KMS-11 (cell line): Measurements from ENCODE around the gene COX7C.

Experiments
- H2AFZ ChIP-seq: fragments of 200-600 bp; sonication (generic); 2 replicates; pipeline ENCODE4 v1.6.1; 2016; ENCODE audit warnings: antibody characterized with exemption, mixed run types, low read depth
- H3K27ac ChIP-seq: fragments of 200-600 bp; sonication (generic); 2 replicates; pipeline ENCODE4 v1.6.1; 2016; ENCODE audit warnings: mild to moderate bottlenecking, mixed run types
- H3K27me3 ChIP-seq: fragments of 200-600 bp; sonication (generic); 2 replicates; pipeline ENCODE4 v1.6.1; 2017; ENCODE audit warnings: mild to moderate bottlenecking, low read depth, mixed run types, moderate library complexity; ENCODE audit not compliant: insufficient read depth
- H3K36me3 ChIP-seq: fragments of 200-600 bp; sonication (generic); 2 replicates; pipeline ENCODE4 v1.6.1; 2017; ENCODE audit warnings: mild to moderate bottlenecking, mixed run types; ENCODE audit not compliant: insufficient read depth
- H3K4me1 ChIP-seq: fragments of 200-600 bp; sonication (generic); 2 replicates; pipeline ENCODE4 v1.6.1; 2016; ENCODE audit warnings: mild to moderate bottlenecking, low read depth, mixed run types; ENCODE audit not compliant: poor library complexity, severe bottlenecking
- H3K4me2 ChIP-seq: fragments of 200-600 bp; sonication (generic); 2 replicates; pipeline ENCODE4 v1.7.0; 2016; ENCODE audit warnings: mild to moderate bottlenecking, mixed run types
- H3K4me3 ChIP-seq: fragments of 200-600 bp; sonication (generic); IDR thresholded peaks from 2 replicates; pipeline ENCODE4 v1.6.1; 2017; ENCODE audit warnings: low read depth, low read length, mixed read lengths; ENCODE audit not compliant: insufficient read depth
- H3K79me2 ChIP-seq: fragments of 200-600 bp; sonication (generic); 2 replicates; pipeline ENCODE4 v1.6.1; 2016; ENCODE audit warnings: low read depth, mixed run types; ENCODE audit not compliant: insufficient read depth
- H3K9ac ChIP-seq: fragments of 200-600 bp; sonication (generic); 2 replicates; pipeline ENCODE4 v1.6.1; 2016; ENCODE audit warnings: mild to moderate bottlenecking, mixed run types
- H4K20me1 ChIP-seq: fragments of 200-600 bp; sonication (generic); 2 replicates; pipeline ENCODE4 v1.6.1; 2016; ENCODE audit warnings: mild to moderate bottlenecking, mixed run types; ENCODE audit not compliant: insufficient read depth
- CTCF ChIP-seq: fragments of 200-600 bp; sonication (generic); conservative IDR thresholded peaks from 2 replicates; pipeline ENCODE4 v1.6.1; 2017; ENCODE audit warnings: low read depth, mild to moderate bottlenecking, antibody characterized with exemption, low read length, moderate library complexity, mixed read lengths

Gene COX7C

GRCh38 chr5:86572825-86573517 lies 44.8 kb upstream of the COX7C start:
- Histone ChIP-seq H3K4me3 (no peak overlapping the region), H2AFZ (no peak overlapping the region), H4K20me1 (no peaks in the 10 kb centered on the region), H3K36me3 (no peaks in the 10 kb centered on the region), H3K4me2 (no peak overlapping the region), H3K9ac (no peak overlapping the region), H3K4me1 (no peaks in the 10 kb centered on the region), H3K79me2 (no peaks in the 10 kb centered on the region), H3K27ac (no peak overlapping the region), H3K27me3 (no peaks in the 10 kb centered on the region)
- no peak for TF ChIP-seq CTCF

- no peak overlapping the region for H2AFZ ChIP-seq
- H3K4me3 ChIP-seq, result no peak overlapping the region
- no peaks in the 10 kb centered on the region for H3K36me3 ChIP-seq
- H3K27me3 ChIP-seq, result no peaks in the 10 kb centered on the region
- no peaks in the 10 kb centered on the region for H4K20me1 ChIP-seq
- no peak overlapping the region for H3K9ac ChIP-seq
- no peaks in the 10 kb centered on the region for H3K79me2 ChIP-seq
- no peak for TF ChIP-seq CTCF
- H3K4me2 ChIP-seq, result no peak overlapping the region
- H3K4me1 ChIP-seq, result no peaks in the 10 kb centered on the region
- H3K27ac ChIP-seq, result no peak overlapping the region
These were observed 38.2 kb upstream of the COX7C start for GRCh38 chr5:86579502-86579901.

- Histone ChIP-seq H2AFZ (no peak overlapping the region), H3K27ac (no peak overlapping the region), H3K79me2 (no peaks in the 10 kb centered on the region), H3K27me3 (no peaks in the 10 kb centered on the region), H3K4me1 (no peaks in the 10 kb centered on the region), H3K36me3 (no peaks in the 10 kb centered on the region), H3K9ac (no peak overlapping the region), H4K20me1 (no peaks in the 10 kb centered on the region), H3K4me2 (no peak overlapping the region), H3K4me3 (no peak overlapping the region)
- no peak for TF ChIP-seq CTCF
These were observed 21.3 kb upstream of the COX7C start for GRCh38 chr5:86596476-86596875.

GRCh38 chr5:86605881-86606280 lies 11.9 kb upstream of the COX7C start:
- H3K4me2 ChIP-seq, result no peak overlapping the region

More at GRCh38 chr5:86605881-86606280, 11.9 kb upstream of the COX7C start:
- no peaks in the 10 kb centered on the region for H3K27me3 ChIP-seq
- no peaks in the 10 kb centered on the region for H3K4me1 ChIP-seq
- H3K4me3 ChIP-seq, result no peak overlapping the region
- H4K20me1 ChIP-seq, result no peaks in the 10 kb centered on the region
- no peak overlapping the region for H2AFZ ChIP-seq
- H3K36me3 ChIP-seq, result no peaks in the 10 kb centered on the region
- H3K9ac ChIP-seq, result no peak overlapping the region
- no peaks in the 10 kb centered on the region for H3K79me2 ChIP-seq
- H3K27ac ChIP-seq, result no peak overlapping the region
- no peak for TF ChIP-seq CTCF
